Retinal pigment epithelial cell (primary cell): ENCODE results near the gene USP24.

Experiments
- DNase-seq: peaks from one replicate; pipeline ENCODE4 v3.0.0-alpha.2; 2010; ENCODE audit warnings: low read depth
- H3K4me3 ChIP-seq: 2 replicates; pipeline ENCODE4 v1.5.1; 2011; ENCODE audit warnings: mild to moderate bottlenecking, low read length, control low read depth, moderate library complexity
- TF ChIP-seq, protein P1 (sequence below): conservative IDR thresholded peaks from 2 replicates; pipeline ENCODE4 v1.5.1; 2011; ENCODE audit warnings: low read depth, low read length, control low read depth, inconsistent platforms

The USP24 gene

DNA sequence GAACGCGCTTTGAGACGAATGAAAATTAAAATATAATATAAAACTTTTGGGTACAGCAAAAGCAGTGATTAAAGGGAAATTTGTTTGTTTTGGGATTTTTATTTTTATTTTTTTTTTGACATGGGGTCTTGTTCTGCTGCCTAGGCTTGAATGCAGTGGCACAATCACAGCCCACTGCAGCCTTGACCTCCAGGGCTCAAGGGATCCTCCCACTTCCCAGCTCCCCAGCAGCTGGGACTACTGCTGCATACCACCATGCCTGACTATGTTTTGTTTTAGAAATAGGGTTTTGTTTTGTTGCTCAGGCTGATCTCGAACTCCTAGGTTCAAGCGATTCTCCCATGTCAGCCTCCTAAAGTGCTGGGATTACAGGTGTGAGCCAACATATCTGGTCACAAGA is 30.3 kb downstream of the USP24 start:
- no peak for DNase-seq
- no peak overlapping the region for H3K4me3 ChIP-seq
- TF ChIP-seq, protein P1, sequence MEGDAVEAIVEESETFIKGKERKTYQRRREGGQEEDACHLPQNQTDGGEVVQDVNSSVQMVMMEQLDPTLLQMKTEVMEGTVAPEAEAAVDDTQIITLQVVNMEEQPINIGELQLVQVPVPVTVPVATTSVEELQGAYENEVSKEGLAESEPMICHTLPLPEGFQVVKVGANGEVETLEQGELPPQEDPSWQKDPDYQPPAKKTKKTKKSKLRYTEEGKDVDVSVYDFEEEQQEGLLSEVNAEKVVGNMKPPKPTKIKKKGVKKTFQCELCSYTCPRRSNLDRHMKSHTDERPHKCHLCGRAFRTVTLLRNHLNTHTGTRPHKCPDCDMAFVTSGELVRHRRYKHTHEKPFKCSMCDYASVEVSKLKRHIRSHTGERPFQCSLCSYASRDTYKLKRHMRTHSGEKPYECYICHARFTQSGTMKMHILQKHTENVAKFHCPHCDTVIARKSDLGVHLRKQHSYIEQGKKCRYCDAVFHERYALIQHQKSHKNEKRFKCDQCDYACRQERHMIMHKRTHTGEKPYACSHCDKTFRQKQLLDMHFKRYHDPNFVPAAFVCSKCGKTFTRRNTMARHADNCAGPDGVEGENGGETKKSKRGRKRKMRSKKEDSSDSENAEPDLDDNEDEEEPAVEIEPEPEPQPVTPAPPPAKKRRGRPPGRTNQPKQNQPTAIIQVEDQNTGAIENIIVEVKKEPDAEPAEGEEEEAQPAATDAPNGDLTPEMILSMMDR, result no peak

DNA sequence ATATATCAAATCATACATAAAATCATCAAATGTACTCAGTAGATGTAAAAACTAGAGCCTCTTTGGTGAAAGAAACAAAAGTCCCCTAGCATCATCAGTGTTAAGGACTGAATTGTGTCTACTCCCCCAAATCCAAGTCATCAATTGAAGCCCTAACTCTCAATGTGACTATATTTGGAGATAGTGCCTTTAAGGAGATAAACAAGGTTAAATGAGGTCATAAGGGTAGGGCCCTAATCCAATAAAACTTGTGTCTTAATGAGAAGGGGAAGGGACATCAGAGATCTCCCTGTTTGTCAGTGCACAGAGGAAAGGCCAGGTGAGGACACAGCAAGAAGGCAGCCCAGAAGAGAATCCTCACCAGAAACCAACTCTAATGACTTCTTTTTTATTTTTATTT is 33.5 kb downstream of the USP24 start:
- TF ChIP-seq, protein P1, result no peak
- DNase-seq, result no peak
- no peak overlapping the region for H3K4me3 ChIP-seq

DNA sequence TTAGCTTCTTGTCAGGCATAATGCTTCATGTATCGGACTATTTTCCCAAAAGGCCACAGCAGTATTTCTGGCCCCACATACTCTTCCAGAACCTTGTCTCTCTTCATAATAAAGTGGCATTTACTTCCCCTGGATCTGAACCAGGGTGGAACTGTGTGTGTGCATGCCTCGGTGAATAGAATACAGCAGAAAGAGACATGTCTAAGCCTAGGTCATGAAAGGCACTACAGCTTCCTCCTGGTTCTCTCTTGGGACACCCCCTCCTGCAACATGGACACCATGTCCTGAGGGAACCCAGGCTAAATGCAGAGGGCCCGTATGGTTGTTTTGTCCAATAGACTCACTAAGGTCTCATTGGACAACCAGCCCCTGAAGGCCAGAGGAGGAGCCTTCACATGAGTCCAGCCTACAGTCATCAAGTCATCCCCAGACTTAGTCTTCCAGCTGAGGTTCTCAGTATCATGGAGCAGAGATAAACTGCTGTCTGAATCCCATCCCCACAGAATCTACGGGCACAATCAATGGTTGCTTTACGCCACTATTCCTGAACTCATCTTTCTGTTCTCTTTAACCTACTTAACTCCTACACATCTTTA is 35.0 kb downstream of the USP24 start:
- DNase-seq, result no peak
- TF ChIP-seq, protein P1, result no peak
- no peak overlapping the region for H3K4me3 ChIP-seq

DNA sequence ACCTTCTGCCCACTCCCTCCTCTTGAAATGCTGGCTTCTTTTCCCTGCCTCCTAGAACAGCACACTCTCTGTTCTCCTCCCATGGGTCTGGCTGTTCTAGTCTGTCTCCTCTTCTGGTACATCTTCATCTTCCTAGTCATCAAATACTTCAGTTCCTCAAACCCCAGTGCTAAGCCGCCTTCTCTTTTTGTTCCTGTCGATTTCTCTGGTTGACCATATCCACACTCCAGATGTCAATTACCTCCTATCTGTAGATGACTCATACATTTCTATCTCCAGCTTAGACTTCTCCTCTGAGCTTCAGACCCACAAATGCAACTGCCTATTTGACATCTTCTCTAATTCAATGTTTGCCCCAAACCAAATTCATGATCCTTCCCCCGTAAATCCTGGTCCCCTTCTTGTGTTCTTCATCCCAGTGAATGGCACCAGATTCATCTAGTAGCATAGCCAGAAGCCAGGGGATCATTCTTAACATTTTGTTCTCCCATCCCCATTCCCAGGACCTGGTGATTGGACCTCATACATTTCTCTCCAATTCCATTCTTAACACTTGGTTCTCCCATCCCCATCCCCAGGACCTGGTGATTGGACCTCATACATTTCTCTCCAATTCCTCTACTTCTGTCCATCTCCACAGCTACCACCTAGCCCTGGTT is 35.9 kb downstream of the USP24 start:
- H3K4me3 ChIP-seq, result no peak overlapping the region
- no peak for DNase-seq
- TF ChIP-seq, protein P1, result no peak

DNA sequence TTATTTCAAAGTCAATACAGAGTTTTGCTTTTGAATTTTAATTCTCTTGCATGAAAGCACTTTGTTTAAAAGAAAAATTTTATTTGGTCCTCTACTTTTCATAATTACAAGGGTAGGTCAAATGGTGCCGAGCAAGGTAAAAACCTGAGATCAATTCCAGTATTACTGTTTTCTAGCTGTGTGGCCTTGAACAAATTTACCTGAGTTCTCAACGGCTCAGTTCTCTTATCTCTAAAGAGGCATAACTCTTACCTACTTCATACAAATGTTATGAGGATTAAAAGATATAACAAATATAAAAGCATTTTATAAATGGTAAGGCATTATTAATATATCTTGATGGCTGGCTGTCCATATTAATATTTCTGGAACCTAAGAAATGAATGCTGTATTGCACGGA is 42.5 kb downstream of the USP24 start:
- TF ChIP-seq, protein P1, result no peak
- DNase-seq, result no peak
- H3K4me3 ChIP-seq, result no peak overlapping the region

DNA sequence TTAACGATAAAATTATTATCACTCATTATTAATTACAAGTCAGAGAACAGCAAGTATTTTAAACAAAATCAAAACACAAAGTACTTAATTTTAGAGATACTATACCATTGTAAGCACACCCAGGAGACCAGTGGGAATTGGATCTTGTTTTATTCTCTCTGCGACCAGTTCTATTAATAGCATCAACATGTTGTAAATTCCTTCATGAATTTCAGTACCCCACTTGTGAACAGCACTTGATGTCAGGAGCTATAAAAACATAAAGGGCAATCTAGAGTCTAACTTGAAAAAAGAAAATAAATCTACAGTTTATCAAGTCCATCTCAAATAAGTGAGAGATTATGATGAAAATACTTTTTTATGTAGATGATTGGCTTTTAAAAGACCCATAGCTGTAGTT is 42.9 kb downstream of the USP24 start:
- TF ChIP-seq, protein P1, result no peak
- H3K4me3 ChIP-seq, result no peak overlapping the region
- DNase-seq, result no peak

DNA sequence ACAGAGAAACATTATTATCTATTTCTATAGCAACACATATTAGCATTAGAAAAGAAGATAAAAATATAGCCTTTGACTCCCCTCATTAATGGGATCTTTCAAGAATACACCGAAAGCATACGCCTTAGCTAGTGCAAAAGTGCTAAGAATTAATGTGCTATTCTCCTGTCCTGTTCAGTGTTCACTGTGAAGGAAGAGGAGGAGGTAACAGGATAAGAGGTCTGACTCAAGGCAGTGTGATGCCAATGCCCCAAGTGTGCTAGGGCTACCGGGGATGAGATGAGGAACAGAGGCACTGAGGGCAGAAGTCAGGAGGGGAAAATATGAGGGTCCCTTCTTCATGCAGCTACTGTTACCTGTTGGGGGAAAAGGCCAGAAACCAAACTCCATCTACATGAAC is 43.5 kb downstream of the USP24 start:
- no peak overlapping the region for H3K4me3 ChIP-seq
- TF ChIP-seq, protein P1, result no peak

More for the DNA sequence above, 43.5 kb downstream of the USP24 start:
- DNase-seq, result no peak
